Measurements from ENCODE around the gene BFSP1.

Gene BFSP1

DNA sequence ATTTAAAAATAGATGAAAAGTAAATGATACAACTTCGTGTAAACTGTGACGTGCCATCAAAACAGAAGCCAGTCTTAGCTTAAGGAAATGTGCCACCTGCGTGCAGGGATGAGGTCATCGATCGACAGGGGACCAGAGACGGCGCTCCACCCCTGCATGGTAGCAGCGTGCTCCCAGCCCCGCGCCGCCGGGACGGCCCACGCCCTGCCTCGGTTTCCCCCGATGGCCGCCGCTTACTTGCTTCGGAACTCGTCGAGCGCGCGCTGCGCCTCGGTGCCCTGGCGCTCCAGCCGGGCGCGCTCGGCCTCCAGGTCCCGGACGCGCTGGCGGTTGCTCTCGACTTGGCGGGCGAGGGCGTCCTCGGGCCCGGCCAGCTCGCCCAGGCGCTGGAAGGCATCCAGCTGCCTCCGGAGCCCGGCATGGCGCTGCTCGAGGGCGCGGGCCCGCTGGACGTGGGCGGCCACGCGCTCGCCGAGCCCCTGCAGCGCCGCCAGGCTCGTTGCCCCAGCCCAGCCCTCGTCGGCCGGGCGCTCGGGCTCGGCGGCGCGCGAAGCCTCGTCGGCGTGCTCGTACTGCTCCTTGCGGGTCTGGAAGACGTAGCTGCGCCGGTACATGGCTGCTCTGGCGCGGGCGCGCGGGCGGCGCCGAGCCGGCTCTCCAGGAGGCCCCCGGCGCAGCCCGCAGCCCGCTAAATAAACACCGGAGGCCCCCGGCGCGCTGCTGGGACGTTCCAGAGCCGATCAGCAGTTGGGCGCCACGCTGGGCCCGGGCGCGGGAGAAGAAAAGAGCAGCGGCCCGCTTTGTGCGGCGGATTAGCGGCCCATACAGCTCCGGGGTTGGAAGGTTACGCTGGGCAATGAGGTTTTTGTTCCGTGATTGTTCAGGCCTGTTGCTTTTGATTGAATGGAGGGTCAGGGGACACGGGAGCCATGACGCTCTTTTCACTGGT, at the start of gene BFSP1:
Gene BFSP1 (minus strand): TSS at position 664 of the 949 bp plus-strand sequence. CDS start 50 bp downstream, at position 614.
- peak; percentile 15 for DNase-seq (ENCODE audit: low read depth)

DNA sequence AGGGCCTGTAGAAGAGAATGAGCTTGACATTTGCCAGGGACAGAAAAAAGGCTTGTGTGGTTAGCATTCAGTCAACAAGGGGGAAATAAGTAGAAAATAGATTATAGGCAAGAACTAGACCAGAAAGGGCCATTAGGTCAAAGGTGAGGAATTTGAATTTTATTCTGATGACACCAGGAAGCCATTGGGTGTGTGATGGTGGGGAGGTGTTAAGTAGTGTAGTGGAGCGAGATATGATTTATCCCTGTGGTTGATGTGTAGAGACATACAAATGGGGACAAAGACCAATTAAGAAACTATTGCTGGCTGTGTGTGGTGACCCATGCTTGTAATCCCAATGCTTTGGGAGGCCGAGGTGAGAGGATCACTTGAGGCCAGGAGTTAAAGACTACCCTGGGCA, 49.7 kb upstream of the BFSP1 start:
- DNase-seq (ENCODE audit: low read depth) = no peak

DNA sequence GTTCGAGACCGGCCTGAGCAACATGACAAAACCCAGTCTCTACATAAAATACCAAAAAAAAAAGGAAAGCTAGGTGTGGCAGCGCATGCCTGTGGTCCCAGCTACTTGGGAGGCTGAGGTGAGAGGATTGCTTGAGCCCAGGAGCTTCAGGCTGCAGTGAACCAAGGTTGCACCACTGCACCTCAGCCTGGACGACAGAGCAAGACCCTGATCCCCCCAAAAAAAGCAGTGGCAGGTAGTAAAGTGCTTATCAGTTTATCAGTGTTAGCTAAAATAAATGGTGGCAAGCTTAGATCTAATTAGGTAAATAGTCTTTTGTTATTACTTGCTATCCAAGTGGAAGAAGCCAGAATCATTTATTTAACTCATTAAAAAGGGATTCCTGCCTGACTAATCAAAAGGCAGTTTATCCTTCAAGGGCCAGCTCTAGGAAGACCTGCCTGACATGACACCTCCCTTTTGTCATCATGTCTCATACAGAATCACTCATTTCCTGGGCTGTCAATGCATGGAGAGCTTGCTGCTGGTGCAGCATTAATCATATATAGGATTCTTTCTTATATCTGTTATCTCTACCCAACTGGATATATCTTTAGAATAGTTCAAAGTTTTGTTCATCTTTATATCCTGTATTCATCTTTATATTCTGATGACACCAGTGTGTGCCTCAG, 48.3 kb upstream of the BFSP1 start:
- no peak for DNase-seq (ENCODE audit: low read depth)

DNA sequence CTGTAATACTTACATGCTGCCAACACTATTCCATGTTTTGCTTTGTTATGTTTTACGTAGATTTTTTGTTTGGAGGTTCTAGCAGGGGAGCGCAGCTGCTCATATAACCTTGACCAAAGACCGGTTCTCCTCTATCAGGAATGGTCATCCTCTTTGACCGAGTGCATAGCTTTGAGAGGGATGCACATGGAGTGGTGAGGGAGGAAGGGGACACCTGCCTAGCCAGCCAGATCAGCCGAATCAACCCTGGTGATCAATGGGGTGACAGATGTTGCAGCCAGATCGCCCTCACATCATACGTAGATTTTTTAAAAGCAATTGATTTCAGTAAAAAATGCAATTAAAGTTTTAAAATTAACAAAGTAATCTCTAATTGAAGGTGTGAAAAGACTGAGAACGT, 45.0 kb upstream of the BFSP1 start:
- DNase-seq (ENCODE audit: low read depth) = no peak

DNA sequence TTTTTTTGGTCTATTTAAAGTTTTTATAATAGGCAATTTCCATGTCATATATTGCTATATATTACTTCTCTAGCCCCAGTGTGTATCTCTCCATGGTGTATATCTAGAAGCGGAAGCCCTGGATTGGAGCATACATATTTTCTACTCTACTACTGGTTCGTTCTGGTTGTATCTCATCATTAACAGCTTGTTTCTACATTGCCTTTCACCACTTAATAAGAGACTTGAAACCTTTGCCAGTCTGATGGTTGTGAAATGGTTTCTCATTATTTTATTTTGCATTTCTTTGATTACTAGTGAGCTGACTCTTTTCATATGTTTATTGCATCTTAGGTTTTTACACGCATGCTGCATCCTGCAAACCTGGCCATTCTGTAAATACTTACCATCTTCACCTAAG, 42.3 kb upstream of the BFSP1 start:
- no peak for DNase-seq (ENCODE audit: low read depth)

DNA sequence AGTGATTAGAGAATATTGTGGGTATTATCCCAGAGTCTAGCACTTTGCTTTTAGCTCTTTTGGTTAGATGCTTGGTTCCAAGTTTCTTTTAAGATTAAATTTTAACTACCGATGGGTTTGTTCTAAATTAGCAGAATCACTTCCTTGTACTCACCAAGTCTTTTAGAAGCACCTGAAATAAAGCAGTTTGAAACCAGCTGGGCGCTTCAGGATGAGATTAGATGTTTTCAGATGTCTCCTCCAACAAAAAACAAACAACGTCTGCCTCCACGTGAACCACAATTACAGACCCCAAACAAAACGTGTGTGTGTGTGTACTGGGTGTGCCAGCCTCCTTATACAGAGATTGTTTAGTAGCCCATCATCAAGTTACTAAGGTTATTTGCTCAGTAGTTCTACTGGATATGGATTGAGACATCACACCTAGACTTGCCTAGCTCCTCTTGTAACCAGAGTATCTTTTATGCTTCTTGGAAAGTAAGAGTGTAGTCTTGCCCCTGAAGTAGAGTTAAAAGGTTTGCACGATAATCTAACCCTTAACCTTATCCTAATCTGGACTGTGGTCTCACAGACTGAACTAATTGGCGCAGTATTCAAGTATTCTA, 41.0 kb upstream of the BFSP1 start:
- DNase-seq (ENCODE audit: low read depth) = no peak

DNA sequence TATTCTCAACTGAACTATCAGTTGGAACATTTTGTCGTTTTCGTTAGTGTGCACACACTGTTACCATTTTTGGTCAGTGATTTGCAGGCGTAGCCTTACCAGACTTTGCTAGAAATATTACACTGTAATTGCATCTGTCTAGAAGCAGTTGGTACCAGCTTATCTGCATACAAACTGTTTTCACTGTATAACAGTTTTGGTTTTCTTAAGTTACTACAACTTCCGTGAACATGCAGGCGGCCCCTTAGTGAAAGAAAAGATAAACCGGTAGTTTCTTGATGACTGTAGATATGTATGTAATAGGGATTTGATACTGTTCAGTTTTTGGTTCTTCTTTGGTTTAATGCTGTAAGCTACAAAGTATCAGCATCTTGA, 40.0 kb upstream of the BFSP1 start:
- no peak for DNase-seq (ENCODE audit: low read depth)

DNA sequence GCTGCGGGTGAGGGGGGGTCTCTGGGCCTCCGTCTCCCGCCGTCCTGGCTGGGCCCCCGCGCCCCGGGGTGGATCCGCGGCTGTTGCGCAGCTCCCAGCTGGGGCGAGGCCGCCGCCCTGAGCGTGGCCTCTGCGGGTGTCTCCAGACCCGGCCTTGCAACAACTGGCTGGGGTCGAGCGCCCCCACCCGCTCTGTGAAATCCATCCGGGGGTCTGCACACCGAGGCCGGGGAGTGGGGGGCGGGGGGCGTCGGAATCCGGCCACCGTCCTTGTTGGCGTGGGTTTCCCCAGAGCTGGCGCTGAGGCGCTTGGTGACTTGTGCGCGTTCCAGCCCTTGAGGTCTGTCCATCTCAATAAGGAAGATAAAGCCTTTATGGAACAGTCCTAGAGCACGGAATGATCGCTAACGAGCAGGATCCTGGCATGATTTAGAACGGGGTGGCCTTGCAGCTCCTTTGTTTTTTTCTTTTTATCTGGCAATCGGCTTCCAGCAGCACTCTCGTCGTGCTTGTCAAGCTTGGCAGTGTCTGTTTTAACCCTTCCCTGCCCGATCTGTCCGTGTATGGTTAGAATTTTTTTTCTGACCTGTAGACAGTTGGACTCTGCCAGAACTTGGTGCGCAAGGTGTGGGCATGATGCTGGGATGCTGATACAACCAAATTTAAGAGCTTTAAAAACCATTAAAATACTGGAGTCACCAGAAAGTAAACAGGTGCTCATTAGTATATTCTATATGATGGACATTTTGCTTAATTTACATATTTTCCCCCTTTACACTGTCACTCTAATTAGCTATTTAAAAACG, 39.4 kb upstream of the BFSP1 start:
- DNase-seq (ENCODE audit: low read depth) = no peak

DNA sequence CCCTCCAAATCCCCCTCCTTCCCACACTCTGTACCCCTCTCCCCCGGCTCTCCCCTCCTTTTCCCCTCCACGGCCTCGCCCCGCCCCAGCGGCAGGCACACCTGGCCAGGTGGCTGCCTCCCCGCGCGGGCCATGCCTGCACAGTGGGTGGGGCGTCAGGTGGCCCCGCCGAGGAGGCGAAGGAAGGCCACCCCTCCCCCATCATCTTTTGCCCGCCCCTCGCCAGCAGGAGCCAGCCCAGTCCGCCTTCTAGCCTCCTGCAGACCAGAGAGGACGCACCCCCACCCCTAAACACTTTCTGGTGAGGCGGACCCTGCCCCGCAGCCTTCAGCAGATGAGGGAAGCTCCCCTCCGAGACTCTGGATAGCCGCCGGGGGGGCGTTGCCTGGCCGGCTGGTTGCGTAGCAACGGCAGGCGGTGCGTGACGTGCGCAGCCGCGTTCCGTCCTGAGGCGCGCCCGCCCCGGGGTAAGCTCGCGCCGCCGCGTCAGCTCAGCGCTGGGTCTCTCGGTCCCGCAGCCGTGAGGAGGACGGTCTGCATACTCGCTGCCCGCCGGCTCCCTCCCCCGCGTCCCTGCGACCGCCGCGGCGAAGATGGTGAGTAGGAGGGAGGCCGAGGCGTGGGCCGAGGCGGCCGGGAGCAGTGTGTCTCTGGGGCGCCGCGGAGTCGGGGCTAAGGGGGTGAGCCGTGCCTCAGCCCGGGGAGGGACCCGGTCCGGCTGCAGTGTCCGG, 38.6 kb upstream of the BFSP1 start, which contains the start of gene DSTN:
Gene DSTN (plus strand): TSS at position 460 of the 731 bp plus-strand sequence. CDS start 134 bp downstream, at position 594.
- peak; percentile 75 for DNase-seq (ENCODE audit: low read depth)

DNA sequence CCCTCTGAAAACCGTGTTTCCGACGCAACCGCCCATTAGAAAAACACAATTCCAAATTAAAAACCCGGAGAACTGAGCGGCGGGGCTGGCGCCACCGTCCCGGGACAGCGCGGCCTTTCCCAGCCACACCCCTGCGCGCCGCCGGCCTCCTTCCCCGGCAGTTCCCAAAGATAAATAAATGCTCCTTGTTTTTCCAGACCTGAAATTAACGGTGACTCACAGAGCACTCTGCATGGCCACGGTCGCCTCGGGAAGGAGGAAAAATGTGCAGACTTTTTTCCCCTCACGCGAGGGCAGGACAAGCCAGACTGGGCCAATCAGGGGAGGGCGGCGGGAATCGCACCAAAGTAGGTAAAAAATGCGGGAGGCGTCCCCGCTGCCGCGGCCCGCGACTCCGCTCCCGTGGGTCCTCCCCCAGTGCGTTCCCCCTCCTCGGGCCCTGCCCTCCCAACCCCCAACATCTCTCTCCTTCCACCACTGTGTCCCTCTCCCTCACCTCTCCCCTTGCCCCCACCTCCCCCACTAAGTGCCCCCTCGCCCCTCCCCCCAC, 37.9 kb upstream of the BFSP1 start:
- peak; percentile 1 for DNase-seq (ENCODE audit: low read depth)

DNA sequence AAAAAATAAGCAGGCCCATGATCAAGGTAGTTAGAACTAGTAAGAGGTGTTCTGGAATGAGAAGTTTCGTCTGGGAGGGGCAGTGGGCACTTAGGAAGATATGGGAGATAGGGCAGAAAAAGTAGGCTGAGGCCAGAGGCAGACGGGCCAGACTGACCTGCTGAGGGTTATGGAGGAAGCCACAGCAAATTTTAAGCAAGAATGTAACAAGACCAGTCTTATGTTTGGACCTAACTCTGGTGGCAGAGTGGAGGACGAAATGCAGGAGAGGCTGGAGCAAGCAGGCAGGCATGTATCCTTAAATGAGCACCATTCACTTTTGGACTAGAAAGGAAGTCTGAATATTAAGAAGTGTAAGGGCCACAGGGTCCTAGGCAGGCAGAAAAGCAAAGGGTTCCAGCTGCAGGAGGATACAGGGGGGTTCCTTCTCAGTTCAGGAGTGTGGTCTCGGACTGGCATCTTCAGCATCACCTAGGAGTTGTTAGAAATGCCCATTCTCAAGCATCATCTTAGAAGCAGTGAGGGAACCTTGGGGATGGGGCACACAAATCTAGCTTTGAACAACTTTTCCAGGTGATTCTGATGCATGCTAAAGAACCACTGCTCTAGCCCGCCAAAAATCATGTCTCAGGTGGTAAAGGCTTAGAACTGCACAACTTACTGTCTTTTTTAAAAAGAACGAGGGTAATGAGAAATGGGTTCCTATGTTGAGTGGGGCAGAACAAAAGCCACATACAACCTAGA, 37.0 kb upstream of the BFSP1 start:
- DNase-seq (ENCODE audit: low read depth) = no peak

DNA sequence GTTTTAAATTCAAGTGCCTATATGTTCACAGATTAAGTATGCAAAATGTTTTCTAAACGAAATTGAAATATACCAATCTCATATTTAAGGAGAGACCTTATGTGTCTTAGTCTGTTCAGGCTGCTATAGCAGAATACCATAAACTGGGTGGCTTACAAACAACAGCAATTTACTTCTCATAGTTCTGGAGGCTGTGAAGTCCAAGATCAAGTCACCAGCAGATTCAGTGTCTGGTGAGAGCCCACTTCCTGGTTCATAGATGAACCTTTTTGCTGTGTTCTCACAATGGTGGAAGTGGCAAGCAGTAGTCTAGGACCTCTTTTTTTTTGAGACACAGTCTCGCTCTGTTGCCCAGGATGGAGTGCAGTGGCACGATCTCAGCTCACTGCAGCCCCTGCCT, 35.2 kb upstream of the BFSP1 start:
- DNase-seq (ENCODE audit: low read depth) = no peak

DNA sequence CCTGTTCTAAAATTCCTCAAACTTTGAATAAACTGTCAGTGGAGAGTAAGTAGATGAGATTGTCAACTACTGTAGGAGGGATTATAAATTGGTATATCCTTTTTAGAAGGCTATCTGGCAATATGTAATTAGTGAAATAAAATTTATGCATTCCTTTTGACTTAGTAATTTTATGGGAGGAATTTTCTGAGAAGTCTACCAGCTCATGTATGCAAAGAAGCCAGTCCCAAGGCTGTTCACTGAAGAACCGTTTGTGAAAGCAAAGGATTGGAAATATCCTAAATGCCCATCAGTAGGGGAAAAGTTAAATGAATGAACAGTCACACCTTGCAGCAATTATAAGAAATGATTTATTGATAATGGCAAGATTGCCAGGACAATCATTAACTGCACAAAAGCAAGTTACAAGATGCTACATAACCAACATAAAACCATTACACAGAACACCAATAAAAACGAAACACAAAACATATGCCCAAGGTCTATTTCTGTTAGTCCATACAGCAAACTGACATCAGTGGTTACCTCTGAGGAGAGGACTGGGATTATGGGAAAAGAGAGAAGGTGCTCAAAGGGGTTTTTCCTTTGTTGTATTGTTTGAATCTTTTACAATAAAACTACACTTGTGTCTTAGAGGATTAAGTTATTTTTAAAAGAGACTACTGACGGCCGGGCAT, 34.1 kb upstream of the BFSP1 start:
- no peak for DNase-seq (ENCODE audit: low read depth)

DNA sequence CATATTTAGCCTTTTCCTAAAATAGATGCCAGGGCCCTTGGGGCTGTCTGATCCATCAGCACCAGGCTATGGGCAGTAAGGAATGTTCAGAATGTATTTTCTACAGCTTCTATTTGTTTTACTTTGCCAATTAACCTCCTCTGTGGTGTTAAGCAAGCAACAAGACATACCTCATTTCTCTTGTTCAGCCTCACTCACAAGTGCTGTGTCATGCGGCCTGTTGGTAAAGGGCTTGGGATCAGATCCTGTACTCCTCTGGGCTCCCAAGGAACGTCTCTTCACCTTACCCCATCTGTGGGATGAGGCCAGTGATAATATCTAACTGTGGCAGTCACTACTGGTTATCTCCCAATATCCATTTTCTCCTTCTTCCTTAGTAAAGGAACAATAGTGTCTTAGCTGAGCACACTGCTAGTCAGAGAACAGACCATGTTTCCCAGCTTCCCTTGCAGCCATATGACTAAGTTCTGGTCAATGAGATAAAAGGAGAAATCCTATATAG, 31.7 kb upstream of the BFSP1 start:
- no peak for DNase-seq (ENCODE audit: low read depth)

DNA sequence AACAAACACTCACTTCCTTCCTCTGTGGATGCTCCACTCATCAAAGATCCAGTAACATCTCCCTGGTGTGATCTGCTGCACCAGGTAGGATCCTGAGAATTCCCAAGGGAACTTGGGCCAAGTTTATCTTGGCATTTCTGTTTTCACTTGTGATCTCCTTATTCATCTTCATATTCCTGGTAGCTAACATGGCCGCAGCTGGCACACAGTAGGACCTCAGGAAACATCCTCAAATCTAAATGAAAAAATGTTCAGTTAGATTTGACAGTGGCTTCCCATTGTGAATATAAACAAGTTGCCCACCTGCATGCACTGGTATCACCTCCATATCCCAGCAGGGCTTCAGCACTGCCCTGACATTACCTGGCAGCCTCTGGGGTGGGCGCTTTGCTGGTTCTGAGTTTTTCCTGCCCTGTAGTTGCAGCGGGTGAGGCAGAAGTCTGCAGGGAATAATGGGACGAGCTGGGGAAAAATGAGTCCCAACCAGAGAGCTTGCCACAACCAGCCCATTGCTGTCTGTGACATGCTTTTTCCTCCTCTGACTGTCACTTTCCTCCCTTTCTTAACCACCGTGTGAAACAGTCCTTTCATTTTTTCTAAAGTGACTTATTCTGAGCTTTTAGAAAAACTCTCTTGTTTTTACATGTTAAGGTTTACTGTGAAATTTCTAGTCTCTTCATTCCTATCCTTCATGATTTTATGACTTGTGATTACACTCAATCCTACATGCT, 29.3 kb upstream of the BFSP1 start:
- no peak for DNase-seq (ENCODE audit: low read depth)

DNA sequence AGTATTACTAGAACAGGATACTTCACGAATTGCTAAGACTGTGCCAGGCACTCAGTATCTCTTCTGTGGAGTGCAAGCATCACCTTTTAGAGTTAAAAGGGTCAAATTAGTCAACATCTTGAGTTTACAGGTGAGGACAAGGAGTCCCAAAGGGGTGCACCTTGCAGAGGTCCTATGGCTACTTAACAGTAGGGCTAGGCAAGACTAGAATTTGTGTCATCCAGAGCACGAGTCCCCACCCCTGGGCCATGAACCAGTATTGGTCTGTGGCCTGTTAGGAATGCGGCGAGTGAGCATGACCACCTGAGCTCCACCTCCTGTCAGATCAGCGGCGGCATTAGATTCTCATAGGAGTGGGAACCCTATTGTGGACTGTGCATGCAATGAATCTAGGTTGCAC, 28.2 kb upstream of the BFSP1 start:
- DNase-seq (ENCODE audit: low read depth) = no peak

DNA sequence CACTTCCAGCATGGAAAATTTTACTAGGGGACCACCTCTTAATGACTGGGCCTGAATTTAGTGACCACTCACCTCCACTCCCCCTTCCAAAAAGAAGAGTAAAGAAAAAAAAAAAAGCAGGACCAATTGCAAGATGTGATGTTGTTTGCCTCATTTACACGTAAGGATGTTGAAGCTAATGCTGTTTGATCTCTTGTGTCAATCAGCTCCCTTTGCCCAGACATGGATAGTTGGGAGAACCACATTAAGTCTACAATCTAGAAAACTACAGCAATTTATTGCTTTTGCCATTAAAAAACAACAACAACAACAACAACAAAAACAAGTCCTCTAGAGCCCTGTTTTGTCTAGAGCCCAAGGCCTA, 27.7 kb upstream of the BFSP1 start:
- no peak for DNase-seq (ENCODE audit: low read depth)

DNA sequence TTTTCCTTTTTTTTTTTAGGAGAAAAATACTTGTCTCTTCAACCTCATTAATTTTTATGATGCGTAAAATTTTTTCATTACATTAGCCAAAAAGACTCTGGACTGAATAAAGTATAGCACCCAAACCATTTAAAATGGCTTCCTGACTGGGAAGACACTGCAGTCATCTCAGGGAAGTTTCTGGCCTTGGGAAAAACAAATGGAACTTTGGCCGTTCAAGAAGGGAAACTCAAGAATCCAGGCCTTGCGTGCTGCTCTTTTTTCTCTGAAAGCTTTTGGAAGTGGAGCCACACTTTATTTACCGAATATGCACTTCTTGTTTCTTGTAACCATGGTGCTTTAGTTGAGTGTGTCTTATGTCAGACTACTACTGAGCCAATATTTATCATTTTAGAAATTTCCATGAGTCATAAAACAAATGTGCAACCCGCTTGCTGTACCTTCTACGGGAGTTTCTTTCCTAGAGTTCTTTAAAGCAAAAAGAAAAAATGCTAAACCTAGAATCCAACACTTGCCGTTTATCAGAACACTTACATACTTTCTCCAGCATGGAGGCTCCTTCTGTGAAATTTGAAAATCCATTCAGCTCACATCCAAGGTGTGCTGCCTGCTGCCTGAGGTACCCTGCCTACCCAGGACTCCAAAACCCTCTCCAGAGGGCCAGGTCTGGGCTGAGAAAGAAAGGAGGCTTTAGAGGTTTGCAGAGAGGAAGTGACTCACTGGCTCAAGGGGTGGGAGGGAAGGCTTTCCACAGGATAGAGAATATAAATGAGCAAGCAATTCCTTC, 27.2 kb upstream of the BFSP1 start:
- no peak for DNase-seq (ENCODE audit: low read depth)

Data from T-helper 22 cell (primary cell).